ENCODE results near the gene GDF7. TPM values are rescaled to one million over a fixed set of nuclear protein-coding genes. Genes with fewer than 3 reads are reported as not detected.

GDF7 gene
- total and polyA plus RNA-seq, 10 of the 15 experiments (the other 5 are each of a cell fraction or from before 2014, with no cell fraction given) = 0.02 to 0.11 (median 0.04) TPM; not detected in 1

DNA sequence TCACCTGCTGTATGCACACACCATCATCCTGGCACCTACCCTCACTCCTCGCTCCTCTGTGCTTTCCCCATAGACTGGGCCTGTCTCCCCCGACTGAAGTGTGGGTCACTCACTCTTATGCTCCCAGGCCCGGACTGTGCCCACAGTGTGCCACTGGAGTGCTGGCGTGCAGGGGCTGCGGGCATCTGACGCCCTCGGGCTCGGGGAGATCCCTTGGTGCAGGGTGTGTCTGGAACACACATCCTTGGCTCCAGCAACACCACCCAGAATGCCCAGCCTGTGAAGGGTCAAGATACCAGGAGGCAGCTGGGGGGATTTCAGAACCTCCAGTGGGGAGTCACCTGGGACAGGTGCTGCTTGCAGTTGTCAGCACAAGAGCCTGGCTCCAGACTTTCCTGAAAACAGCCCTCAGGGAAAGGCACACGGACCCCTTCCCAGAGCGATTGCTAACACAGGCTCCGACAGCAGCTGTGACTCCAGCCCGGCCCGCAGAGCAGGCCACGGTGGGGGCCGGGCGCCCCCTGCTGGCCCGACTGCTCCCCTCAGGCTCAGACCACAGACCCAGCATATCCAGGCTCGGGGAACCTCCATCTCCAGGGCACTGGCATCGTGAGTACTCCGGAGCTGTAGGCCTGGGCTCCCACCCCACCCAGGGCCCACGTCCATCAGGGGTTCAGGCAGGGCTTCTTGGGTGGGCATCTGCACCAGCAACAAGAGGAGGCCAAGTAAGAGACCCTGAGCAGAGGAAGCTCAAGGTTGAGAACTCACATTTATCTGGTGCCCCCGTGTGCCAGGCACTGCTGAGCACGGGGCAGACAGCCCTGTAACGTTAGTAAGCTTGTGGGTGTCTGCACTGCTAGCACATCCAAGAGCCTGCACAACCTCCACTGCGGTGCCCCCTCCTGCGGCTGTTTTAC, 24.6 kb upstream of the GDF7 start (continued):
- TF ChIP-seq, protein P1, sequence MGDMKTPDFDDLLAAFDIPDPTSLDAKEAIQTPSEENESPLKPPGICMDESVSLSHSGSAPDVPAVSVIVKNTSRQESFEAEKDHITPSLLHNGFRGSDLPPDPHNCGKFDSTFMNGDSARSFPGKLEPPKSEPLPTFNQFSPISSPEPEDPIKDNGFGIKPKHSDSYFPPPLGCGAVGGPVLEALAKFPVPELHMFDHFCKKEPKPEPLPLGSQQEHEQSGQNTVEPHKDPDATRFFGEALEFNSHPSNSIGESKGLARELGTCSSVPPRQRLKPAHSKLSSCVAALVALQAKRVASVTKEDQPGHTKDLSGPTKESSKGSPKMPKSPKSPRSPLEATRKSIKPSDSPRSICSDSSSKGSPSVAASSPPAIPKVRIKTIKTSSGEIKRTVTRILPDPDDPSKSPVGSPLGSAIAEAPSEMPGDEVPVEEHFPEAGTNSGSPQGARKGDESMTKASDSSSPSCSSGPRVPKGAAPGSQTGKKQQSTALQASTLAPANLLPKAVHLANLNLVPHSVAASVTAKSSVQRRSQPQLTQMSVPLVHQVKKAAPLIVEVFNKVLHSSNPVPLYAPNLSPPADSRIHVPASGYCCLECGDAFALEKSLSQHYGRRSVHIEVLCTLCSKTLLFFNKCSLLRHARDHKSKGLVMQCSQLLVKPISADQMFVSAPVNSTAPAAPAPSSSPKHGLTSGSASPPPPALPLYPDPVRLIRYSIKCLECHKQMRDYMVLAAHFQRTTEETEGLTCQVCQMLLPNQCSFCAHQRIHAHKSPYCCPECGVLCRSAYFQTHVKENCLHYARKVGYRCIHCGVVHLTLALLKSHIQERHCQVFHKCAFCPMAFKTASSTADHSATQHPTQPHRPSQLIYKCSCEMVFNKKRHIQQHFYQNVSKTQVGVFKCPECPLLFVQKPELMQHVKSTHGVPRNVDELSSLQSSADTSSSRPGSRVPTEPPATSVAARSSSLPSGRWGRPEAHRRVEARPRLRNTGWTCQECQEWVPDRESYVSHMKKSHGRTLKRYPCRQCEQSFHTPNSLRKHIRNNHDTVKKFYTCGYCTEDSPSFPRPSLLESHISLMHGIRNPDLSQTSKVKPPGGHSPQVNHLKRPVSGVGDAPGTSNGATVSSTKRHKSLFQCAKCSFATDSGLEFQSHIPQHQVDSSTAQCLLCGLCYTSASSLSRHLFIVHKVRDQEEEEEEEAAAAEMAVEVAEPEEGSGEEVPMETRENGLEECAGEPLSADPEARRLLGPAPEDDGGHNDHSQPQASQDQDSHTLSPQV (IDR thresholded peaks at IDR 0.05) = no peak
- TF ChIP-seq RFX5 (IDR thresholded peaks at IDR 0.05; ENCODE audit: low read depth, low read length) (no peak), BHLHE40 (IDR thresholded peaks at IDR 0.05; ENCODE audit: borderline replicate concordance in 1 of 2, low read depth in 2 of 2, low read length in 1 of 2) (no peak), MYC (IDR thresholded peaks at IDR 0.05; ENCODE audit: insufficient read depth, insufficient read length, insufficient replicate concordance, low read length, severe bottlenecking) (no peak), MLLT1 (IDR thresholded peaks at IDR 0.05) (no peak), HDAC2 (IDR thresholded peaks at IDR 0.05) (no peak), FOS (IDR thresholded peaks at IDR 0.05; ENCODE audit: borderline replicate concordance, extremely low read depth, insufficient read length) (no peak), CREB1 (IDR thresholded peaks at IDR 0.05; ENCODE audit: low read depth) (0 out of 2 replicates have a peak, but pooled peaks have one; percentile 8), CHD2 (IDR thresholded peaks at IDR 0.05; ENCODE audit: borderline replicate concordance, low read depth, low read length) (no peak), KLF5 (IDR thresholded peaks at IDR 0.05; ENCODE audit: partially characterized antibody) (no peak), FOXM1 (IDR thresholded peaks at IDR 0.05; ENCODE audit: low read depth, low read length) (0 out of 2 replicates have a peak, but pooled peaks have one; percentile 26), CBFB (IDR thresholded peaks at IDR 0.05; ENCODE audit: low read depth) (peak; percentile 26; the same call in 1 of the 2 replicates), TAF1 (IDR thresholded peaks at IDR 0.05; ENCODE audit: borderline replicate concordance, low read depth, low read length) (no peak), ZNF622 (IDR thresholded peaks at IDR 0.05) (no peak), SPI1 (IDR thresholded peaks at IDR 0.05; ENCODE audit: borderline replicate concordance, insufficient read depth, low read depth, low read length) (no peak), CBX3 (IDR thresholded peaks at IDR 0.05; ENCODE audit: borderline replicate concordance, low read depth) (no peak)
- TF ChIP-seq, protein P2, sequence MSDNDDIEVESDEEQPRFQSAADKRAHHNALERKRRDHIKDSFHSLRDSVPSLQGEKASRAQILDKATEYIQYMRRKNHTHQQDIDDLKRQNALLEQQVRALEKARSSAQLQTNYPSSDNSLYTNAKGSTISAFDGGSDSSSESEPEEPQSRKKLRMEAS (IDR thresholded peaks at IDR 0.05; ENCODE audit: low read depth, low read length) = no peak
